ENCODE data around the gene PEAR1.

The PEAR1 gene

DNA sequence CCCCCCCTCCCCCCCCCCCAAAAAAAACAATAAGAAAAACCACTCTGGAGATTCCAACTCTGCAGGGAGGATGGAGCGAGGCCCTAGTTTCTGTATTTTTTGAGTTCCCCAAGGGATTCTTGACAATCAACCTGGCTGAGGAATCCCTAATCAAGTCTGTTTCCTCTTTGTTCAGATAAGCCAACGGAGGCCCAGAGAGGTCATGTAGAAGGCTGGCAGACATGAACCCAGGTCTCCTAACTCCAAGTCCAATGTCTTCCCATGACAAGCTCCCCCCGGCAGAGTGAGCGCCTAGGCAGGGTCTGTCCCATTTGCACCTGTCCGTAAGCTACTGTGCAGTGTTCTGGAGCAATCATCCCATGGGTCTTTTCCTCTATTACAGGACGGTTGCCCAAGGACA, 66.4 kb downstream of the PEAR1 start:
- DNase-seq (ENCODE audit: insufficient read length, low spot score) (no peak), FAIRE-seq (no peak)
- no peak for TF ChIP-seq SPI1 (IDR thresholded peaks at IDR 0.05; ENCODE audit: low read depth, low read length)
- TF ChIP-seq POLR2AphosphoS5 (IDR thresholded peaks at IDR 0.05; ENCODE audit: low read depth, low read length): no peak
- no peak for TF ChIP-seq POLR2A (IDR thresholded peaks at IDR 0.05; ENCODE audit: low read depth, low read length)
- no peak for TF ChIP-seq POU2F2 (IDR thresholded peaks at IDR 0.05; ENCODE audit: low read depth, low read length)
- TF ChIP-seq TAF1 (IDR thresholded peaks at IDR 0.05; ENCODE audit: low read depth, low read length): no peak
- TF ChIP-seq PAX5 (IDR thresholded peaks at IDR 0.05; ENCODE audit: insufficient read depth, low read length, severe bottlenecking): no peak

DNA sequence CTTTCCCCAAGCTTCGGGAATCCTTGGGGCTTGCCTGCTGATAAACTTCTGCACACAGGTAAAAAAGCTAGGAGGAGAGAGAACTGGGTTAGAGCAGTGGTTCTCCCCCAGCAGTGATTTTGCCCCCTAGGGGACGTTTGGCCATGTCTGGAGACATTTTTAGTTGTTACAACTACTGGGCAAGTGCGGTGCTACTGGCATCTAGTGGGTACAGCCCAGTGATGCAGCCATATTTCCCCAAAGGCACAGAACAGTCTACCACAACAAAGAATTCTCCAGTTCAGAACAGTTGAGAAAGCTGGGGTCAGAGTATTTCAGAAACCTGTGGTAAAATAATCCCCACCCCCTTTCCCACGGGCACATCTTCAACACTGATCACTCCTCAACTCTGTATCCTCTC, 68.2 kb downstream of the PEAR1 start:
- no peak for DNase-seq (ENCODE audit: insufficient read length, low spot score)
- FAIRE-seq: no peak
- TF ChIP-seq PAX5 (IDR thresholded peaks at IDR 0.05; ENCODE audit: insufficient read depth, low read length, severe bottlenecking) (no peak), POLR2A (IDR thresholded peaks at IDR 0.05; ENCODE audit: low read depth, low read length) (no peak), POLR2AphosphoS5 (IDR thresholded peaks at IDR 0.05; ENCODE audit: low read depth, low read length) (no peak), TAF1 (IDR thresholded peaks at IDR 0.05; ENCODE audit: low read depth, low read length) (no peak), SPI1 (IDR thresholded peaks at IDR 0.05; ENCODE audit: low read depth, low read length) (no peak), POU2F2 (IDR thresholded peaks at IDR 0.05; ENCODE audit: low read depth, low read length) (no peak)

DNA sequence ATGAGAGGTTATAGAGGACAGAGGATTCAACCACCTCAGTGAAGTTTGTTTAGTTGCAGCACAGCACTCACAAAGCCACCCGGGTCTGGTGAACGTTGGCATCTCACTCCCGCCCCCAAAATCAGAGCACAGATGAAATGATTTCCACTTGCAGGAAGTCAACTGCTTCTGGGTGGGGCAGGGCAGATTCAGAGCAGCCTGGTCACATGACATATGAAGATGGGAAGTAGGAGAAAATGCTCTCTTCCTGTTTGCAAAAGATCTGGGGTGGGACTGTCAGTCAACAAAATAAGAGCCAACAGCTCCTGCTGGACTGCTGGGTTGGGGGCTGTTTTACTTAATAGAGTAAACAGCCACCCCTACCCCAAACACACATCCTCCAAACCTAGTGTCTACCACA, 70.1 kb downstream of the PEAR1 start:
- DNase-seq (ENCODE audit: insufficient read length, low spot score) (no peak), FAIRE-seq (no peak)
- TF ChIP-seq PAX5 (IDR thresholded peaks at IDR 0.05; ENCODE audit: insufficient read depth, low read length, severe bottlenecking) (no peak), SPI1 (IDR thresholded peaks at IDR 0.05; ENCODE audit: low read depth, low read length) (no peak), POU2F2 (IDR thresholded peaks at IDR 0.05; ENCODE audit: low read depth, low read length) (no peak), POLR2AphosphoS5 (IDR thresholded peaks at IDR 0.05; ENCODE audit: low read depth, low read length) (no peak), POLR2A (IDR thresholded peaks at IDR 0.05; ENCODE audit: low read depth, low read length) (no peak), TAF1 (IDR thresholded peaks at IDR 0.05; ENCODE audit: low read depth, low read length) (no peak)

DNA sequence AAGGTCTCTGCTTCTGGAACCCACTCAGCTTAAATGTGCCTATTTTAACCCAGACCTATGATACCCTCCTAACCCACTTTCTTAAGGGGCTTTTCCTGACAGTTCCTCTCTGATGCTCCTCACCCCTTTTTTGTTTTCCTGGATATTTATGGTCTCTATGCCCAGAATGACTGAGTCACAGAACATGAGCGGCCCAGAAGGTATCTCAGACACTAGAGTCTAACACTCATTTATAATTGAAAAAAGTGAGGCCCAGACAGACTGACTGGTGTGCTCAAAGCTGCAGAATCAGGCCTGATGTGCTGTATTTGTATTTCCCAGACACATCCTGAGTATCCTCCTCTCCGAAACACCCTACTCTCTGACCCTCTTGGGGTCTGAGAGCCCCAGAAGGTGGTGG, 70.9 kb downstream of the PEAR1 start:
- FAIRE-seq (no peak), DNase-seq (ENCODE audit: insufficient read length, low spot score) (no peak)
- TF ChIP-seq SPI1 (IDR thresholded peaks at IDR 0.05; ENCODE audit: low read depth, low read length): no peak
- TF ChIP-seq PAX5 (IDR thresholded peaks at IDR 0.05; ENCODE audit: insufficient read depth, low read length, severe bottlenecking): no peak
- TF ChIP-seq POLR2AphosphoS5 (IDR thresholded peaks at IDR 0.05; ENCODE audit: low read depth, low read length): no peak
- no peak for TF ChIP-seq POLR2A (IDR thresholded peaks at IDR 0.05; ENCODE audit: low read depth, low read length)
- no peak for TF ChIP-seq POU2F2 (IDR thresholded peaks at IDR 0.05; ENCODE audit: low read depth, low read length)
- no peak for TF ChIP-seq TAF1 (IDR thresholded peaks at IDR 0.05; ENCODE audit: low read depth, low read length)
